ENCODE results near the gene ENOSF1.

ENOSF1 gene

GRCh38 chr18:629269-630150, 82.9 kb downstream of the ENOSF1 start:
- no peak for DNase-seq

- DNase-seq: no peak
Measured at GRCh38 chr18:627231-627630, 85.2 kb downstream of the ENOSF1 start.

GRCh38 chr18:623761-624620, 88.4 kb downstream of the ENOSF1 start:
- DNase-seq: peak; percentile 37

- DNase-seq: no peak
Measured at GRCh38 chr18:622289-622688, 90.1 kb downstream of the ENOSF1 start.

GRCh38 chr18:621291-622043, 91.0 kb downstream of the ENOSF1 start:
- DNase-seq: no peak

All from 8988T (cell line).